T-helper 2 cell treated with Interferon-gamma antibody and Interleukin-4, amounts not matched to agents 100 ng/mL and 5 ng/mL, for 36 hours (primary cell): ENCODE results near the gene ZNRF2. TPM values are rescaled to one million over a fixed set of nuclear protein-coding genes. Genes with fewer than 3 reads are reported as not detected.
"Not testable (repeated sequence)": the region's sequence is repeated elsewhere in the genome, so short reads cannot be mapped to it uniquely, and the experiment has no call there.

Experiments
- intact Hi-C: fragments of 100-400 bp; cut with micrococcal nuclease; formaldehyde crosslinking; loops from one replicate; pipeline ENCODE4 v1.15.1; 2023
- total RNA-seq: library from RNA; stranded (reverse); gene quantifications from 2 replicates; pipeline ENCODE4 v1.2.3, GENCODE V29; 2022

The ZNRF2 gene
- total RNA-seq, 1 donor from 2014 or later: 13.8 TPM

DNA sequence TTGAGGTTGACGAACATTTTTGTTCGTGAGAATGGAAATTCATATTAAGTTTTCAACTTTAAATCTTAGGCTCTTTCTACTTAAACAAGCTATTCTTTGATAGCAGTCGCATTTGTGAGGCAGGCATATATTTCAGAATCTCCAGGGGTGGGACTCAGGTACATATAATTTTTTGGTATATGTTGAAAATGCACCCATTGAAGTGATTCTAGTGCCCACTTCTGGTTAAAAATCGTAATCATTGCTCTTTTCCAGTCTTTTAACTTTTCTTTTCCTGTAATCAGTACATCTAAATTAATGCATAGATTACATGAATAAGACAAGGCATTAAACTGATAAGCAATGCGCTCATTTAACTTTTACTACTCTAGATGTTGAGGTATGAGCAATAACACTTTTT lies 67.8 kb downstream of the ZNRF2 start:
- intact Hi-C loops: loop anchor here (1.0 to 10.0 kb wide), 3 partner anchors 66 to 189 kb away; no protein-coding TSS in a partner anchor

DNA sequence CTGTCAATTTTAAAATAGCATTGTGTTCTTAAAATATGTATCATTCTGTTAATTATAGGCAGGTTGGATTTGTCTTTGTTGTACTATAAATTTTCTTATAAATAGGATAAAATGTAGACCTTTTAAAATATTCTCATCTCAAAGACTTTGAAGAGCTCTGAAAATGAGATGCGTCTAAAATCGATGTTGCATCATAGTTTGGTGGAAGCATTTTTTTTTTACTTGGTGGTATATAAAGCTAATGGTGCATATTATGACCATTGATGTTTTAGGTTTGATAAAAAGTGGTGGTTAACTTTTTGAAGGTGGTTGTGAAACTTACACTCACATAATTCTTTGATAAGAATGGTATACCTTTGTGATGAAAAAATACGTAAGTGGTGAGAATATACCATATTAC lies 69.1 kb downstream of the ZNRF2 start:
- intact Hi-C loops: loop anchor here (2.0 to 10.0 kb wide), 2 partner anchors 91 to 191 kb away; no protein-coding TSS in a partner anchor

DNA sequence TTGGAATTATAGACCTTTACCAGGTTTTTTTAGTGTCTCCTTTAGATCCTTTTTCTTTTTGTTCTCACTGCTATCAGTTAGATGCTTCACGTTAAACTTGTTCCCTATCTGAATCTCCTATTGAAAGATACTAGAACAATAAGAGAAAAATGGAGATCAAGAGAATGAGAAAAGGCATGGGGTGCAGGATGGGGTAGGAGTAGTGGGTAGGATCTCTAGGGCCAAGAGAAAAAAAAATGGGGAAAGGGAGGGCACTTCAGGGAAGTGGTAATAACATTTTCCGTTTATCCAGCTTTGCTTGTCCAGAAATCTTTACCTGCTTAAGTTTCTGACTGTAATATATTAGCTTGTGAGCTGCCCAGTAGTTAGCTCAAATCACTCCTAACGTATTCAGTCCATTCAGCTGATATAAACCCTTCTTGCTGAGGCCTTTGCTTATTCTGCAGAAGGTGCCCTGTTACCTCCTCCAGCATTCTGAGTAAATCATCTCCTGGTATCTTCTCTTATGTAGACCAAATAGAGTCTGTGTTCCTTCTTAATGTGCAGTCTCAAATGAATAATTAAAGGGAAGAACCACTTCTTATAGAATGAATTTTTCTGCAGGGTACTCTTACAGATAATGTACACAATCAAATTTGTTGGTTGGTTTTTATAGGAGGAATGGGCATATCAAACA lies 69.7 kb downstream of the ZNRF2 start:
- intact Hi-C loops: loop anchor here (2.0 to 10.0 kb wide), 2 partner anchors 91 to 191 kb away; no protein-coding TSS in a partner anchor

DNA sequence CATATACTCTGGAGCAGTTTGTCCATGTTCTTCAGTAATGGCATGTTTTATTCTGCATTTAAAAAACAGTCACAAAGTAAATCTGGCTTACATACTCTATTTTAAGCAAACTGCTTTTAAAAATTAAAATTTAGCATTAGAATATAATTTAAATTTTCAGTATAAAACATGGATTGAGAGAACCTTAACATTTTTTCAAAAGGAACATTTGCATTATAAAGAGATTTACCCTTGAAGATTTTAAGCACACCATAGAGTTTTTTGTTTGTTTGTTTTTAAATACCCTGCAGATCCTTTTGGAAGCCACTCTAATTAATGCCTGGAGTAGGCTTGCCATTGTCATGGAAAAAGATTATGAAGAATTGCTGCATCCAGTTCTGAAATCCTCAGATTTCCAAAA lies 70.4 kb downstream of the ZNRF2 start:
- intact Hi-C loops: loop anchor here (10.0 kb wide), 1 partner anchor 90 kb away; no protein-coding TSS in a partner anchor

GRCh38 chr7:30359957-30360356 lies 75.6 kb downstream of the ZNRF2 start:
- intact Hi-C loops: loop anchor here (10.0 kb wide), 1 partner anchor 85 kb away; no protein-coding TSS in a partner anchor

GRCh38 chr7:30363778-30364563 lies 79.6 kb downstream of the ZNRF2 start:
- intact Hi-C loops: no loop called here

GRCh38 chr7:30364773-30365172 lies 80.4 kb downstream of the ZNRF2 start:
- intact Hi-C loops: no loop called here

DNA sequence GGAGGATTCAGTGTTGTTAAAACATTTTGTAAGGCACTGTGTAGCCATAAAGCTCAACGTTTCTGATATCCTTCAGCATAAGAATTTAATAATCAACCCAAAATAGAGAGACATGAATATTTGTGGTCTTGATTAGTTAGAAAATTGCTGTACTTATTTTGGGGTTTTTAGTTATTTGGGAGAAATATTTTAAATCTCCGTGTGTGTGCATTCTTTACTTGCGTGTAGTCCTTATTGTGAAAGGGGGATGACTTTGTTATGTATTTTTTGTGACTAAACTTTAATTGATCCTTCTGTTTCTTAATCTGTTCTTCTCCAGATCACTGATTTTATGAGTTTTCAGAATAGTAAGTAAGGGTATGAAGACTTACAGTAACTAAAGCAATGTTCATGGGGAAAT lies 81.2 kb downstream of the ZNRF2 start:
- intact Hi-C loops: no loop called here

DNA sequence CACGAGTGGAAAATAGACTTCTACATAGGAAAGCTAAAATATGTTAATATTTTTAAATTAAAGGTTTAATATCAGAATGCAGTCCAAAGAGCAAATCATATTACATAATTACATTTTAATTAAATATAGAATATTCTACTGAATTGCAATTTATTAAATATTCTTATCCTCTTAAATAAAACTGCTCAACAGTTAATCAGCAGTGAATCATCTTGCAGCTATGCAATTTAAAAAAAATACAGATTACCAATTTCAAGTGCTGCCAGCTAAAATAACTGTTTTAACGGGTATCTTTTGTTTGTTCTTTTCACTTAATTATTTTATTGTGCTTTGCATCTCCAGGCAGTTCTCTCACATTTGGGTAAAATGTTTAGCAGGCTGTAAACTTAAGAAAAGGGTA lies 82.2 kb downstream of the ZNRF2 start:
- intact Hi-C loops: no loop called here

- intact Hi-C loops: no loop called here
Measured at GRCh38 chr7:30367561-30367960, 83.2 kb downstream of the ZNRF2 start.

- intact Hi-C loops: no loop called here
Measured at GRCh38 chr7:30369879-30370278, 85.5 kb downstream of the ZNRF2 start.

GRCh38 chr7:30371321-30371720 lies 86.9 kb downstream of the ZNRF2 start:
- intact Hi-C loops: no loop called here

- intact Hi-C loops: no loop called here
Measured at GRCh38 chr7:30378275-30378674, 93.9 kb downstream of the ZNRF2 start.

DNA sequence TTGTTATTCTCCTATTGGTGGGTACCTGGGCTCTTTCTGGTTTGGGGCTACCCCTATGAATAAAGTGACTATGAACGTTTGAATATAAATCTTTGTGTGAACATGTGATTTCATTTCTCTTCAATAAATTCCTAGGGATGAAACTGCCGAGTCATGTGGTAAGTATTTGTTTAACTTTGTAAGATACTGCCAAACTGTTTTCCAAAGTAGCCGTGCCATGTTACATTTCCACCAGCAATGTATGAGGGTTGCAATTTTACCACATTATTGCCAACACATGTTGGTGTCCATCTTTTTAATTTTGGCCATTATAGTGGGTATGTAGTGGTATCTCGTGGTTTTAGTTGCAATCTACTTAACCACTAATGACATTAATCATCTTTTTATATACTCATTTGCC lies 94.7 kb downstream of the ZNRF2 start:
- intact Hi-C loops: no loop called here

DNA sequence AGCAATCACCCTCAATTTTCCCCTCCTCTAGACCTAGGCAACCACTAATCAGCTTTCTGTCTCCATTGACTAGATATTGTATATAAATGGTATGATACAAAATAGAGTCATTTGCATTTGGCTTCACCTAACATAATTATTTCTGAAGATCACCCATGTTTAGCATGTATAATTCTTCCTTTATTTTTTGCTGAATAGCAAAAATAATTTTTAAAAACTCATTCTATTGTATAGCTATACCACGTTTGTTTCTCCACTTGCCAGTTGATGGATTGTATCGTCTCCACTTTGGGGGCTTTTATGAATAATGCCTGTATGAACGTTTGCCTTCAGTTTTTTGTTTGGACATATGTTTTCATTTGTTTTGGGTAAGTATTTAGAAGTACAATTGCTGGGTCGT lies 95.3 kb downstream of the ZNRF2 start:
- intact Hi-C loops: no loop called here

DNA sequence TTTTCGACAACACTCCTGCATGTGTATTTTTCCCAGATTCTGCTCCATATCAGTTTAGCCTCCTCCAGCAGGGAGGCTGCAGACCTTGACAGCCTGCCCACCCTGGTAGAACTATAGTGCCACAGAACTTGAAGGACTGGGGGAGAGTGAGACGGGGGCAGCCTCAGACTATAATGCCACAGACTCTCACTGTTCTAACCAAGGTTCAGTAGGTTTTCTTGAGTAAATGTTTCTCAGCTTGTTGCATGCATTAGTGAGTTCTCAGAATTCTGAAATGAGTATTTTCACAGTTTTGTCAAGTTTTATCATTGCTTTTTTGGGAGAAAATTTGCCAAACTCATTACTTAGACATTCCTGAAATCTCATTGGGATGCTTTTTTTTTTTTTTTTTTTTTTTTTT lies 95.9 kb downstream of the ZNRF2 start:
- intact Hi-C loops: no loop called here

- intact Hi-C loops: not testable (repeated sequence)
Measured at GRCh38 chr7:30380824-30381223, 96.4 kb downstream of the ZNRF2 start.

- intact Hi-C loops: no loop called here
Measured at GRCh38 chr7:30382607-30383006, 98.2 kb downstream of the ZNRF2 start.

DNA sequence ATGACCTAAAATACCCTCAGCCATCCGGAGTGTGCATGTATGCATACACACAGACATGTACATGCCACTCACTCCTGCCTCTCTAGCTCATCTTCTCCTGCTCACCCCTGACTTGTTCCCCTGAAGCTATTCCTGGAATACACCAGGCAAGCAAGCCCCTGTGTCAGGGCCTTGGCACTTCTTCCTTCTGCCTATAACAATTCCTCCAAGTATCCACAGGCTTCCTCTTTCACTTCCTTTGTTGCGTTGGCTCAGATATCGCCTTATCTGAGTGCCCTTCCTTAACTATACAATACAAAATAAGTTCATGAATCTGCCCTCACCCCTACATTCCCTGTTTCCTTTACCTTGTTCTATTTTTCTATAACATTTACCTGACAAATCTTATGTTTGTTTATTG lies 105.4 kb downstream of the ZNRF2 start:
- intact Hi-C loops: no loop called here

- intact Hi-C loops: no loop called here
Measured at GRCh38 chr7:30390736-30391636, 106.6 kb downstream of the ZNRF2 start.

DNA sequence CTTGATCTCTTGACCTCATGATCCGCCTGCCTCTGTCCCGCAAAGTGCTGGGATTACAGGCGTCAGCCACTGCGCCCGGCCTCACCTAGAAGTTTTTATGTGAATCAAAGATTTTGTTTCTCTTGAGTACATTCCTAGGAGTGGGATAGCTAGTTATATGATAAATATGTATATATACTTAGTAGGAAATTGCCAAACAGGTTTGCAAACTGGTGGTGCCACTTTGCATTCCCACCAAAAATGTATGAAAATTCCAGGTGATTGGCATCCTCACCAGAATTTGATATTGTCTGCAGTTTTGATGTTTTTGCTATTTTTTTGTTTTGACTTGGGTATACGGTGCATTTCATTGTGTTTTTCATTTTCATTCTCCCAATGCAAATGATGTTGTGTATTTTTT lies 107.4 kb downstream of the ZNRF2 start:
- intact Hi-C loops: no loop called here

DNA sequence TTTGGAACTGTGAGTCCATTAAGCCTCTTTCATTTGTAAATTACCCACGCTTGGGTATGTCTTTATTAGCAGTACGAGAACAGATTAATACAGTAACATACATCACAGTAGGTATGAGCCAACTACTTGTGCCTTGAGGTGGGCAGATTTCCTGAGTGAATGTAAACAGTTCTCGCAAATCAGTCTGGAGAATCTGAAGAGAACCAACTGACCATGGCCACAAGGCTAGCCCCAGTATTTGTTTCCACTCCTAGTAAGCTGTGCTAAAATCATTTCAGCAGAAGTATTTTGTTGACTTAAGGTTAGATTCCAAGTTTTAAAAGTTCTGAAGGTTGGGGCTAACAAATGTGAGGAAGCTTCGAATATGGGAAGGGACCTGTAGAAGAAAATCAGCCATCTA lies 111.3 kb downstream of the ZNRF2 start:
- intact Hi-C loops: no loop called here
